DMS153 (cell line): ENCODE measurements around the gene TAF1C.
"Not testable (repeated sequence)": the region's sequence is repeated elsewhere in the genome, so short reads cannot be mapped to it uniquely, and the experiment has no call there.

Experiments
- DNase-seq: peaks from one replicate; lab custom pipeline; 2025; lab: John Stamatoyannopoulos, UW

TAF1C gene, protein sequence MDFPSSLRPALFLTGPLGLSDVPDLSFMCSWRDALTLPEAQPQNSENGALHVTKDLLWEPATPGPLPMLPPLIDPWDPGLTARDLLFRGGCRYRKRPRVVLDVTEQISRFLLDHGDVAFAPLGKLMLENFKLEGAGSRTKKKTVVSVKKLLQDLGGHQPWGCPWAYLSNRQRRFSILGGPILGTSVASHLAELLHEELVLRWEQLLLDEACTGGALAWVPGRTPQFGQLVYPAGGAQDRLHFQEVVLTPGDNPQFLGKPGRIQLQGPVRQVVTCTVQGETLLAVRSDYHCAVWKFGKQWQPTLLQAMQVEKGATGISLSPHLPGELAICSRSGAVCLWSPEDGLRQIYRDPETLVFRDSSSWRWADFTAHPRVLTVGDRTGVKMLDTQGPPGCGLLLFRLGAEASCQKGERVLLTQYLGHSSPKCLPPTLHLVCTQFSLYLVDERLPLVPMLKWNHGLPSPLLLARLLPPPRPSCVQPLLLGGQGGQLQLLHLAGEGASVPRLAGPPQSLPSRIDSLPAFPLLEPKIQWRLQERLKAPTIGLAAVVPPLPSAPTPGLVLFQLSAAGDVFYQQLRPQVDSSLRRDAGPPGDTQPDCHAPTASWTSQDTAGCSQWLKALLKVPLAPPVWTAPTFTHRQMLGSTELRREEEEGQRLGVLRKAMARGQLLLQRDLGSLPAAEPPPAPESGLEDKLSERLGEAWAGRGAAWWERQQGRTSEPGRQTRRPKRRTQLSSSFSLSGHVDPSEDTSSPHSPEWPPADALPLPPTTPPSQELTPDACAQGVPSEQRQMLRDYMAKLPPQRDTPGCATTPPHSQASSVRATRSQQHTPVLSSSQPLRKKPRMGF

DNA sequence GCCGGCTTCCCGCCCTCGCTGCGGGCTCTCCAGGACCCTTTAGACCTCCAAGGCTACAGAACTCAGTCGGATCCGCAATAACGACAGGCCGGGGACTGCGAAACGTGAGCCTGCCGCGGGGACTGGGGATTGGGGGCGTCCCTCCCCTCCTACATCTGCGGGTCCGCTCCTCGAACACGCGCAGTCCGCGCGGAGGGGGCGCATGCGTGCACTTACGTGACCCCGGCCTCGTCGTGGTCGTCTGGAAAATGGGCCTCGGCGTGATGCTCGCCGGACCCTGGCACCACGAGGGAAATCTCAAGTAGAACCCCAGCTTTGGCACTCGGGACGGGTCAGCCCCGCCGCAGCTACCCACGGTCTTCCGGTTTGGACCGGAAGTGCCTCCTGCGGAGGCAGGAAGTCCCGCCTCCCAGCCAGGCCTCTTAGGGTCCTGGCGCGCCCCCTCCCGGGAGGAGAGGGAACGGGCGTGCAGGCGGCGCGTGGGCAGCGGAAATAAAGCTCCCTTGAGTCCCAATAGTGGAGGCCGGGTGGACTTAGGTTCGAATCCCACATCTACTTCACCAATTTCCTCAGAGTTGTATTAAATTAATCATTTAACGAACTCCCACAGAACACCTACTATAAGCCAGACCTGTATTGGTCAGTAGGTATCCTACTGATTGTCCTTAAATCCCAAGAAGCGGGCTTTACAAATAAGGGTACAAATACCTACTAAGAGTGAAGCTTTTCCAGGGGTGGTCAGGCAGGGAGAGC, at the start of gene TAF1C:
TAF1C (minus strand) TSS at position 373 of the 753 bp plus-strand sequence. CDS start 2,069 bp downstream, outside the sequence.
- peak; percentile 91 for DNase-seq

DNA sequence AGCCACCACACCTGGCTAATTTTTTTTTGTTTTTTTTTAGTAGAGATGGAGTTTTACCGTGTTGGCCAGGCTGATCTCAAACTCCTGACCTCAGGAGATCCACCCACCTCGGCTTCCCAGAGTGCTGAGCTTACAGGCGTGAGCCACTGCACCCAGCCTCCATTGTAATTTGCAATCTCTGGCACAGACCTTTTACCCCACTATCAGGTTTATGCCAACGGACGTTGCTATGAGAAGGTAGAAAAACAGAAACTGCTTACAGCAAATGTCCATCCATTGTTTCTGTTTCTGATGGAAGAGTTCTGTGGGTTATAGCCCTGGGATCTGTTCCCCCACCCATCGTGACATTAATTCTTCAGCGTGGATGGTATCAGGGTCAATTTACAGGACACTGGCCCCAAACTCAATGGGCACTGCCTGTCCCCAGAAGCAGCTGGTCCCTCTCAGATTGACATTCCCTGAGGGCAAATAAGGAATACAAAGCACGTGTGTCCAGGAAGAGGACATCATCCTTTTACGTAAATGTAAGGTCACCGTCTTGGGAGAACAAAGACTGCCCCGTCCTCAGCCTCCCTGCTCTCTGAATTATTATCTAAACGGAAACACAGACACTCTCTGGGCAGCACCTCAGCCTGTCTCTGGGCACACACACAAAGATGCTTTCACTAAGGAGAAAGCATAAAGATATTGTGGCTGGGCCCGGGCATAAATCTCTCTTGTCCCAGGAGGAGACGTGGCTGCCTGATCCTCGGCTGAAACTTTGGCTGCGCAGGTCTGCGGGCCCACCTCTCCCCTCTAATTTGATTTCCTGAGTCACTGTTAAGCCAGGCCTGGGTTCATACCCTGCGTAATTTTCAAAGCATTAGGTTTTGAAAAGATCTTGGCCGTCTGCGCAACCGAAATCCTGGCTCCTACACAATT, 47.7 kb upstream of the TAF1C start:
- no peak for DNase-seq

DNA sequence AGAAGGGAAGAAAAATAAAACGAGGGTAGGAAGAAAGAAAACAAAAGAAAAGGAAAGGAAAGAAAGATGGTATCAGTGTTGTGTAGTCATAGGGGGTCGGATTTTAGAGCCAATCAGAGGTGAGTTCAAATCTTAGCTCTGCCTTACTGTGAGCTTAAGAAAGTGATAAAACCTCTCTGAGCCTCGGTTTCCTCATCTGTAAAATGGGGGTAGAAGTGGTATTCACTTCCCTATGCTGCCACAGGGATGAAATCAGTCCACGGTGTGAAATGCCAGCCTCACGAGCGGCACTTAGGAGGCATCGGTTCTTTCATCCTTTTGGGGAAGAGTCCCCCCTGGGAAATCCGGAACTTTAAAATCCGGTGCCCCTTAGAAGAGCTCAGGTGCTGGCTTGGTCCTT, 46.9 kb upstream of the TAF1C start:
- DNase-seq = no peak

DNA sequence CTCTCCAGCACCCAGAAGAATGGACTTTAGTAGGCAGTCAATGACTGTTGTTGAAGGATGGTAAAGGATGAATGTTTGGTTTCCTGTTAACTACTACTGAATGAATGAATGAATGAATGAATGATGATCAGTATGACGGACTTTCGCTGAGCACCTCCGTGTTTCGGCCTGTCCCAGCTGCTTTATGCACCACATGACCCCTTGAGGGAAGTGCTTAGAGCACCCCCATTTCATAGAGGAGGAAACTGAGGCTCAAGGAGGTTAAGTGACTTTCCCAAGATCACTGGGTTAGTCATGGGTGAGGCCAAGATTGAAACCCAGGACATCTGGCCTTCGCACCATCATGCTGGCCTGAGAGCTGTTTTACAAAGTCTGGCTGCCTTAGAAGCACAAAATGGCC, 46.1 kb upstream of the TAF1C start:
- no peak for DNase-seq

DNA sequence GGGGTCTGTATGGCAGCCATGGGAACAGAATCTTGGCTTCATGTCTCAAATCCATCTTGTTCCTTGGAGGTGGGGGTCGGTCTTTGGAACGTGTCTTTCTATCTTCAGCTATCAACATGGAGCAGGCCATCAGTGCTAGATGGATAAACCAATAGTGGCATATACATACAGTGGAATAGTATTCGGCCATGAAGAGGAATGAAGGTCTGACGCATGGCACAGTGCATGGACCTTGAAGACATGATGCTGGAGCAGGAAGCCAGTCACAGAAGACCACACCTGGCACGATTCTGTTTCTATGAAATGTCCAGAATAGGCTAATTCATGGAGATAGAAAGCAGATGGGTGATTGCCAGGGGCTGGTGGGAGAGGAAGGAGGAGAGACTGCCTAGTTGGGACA, 45.2 kb upstream of the TAF1C start:
- no peak for DNase-seq

DNA sequence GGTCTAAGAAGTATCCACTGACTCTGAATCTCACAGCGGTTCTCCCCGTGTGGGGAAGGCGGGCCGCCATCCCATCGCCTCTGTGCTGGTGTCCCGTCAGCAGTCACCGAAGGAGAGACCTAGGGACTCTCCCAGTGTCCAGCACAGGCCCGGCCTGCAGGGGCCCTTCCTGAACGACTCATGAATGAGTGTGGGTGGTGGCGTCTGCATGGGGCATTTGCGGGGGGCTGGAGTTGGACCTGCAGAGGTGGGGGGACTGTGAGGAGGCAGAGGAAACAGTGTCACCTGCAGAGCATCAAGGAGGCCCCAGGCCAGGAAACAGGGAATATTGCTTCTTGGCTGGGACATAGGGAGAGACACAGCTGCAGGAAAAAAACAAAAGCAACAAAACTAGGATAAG, 42.6 kb upstream of the TAF1C start:
- no peak for DNase-seq

DNA sequence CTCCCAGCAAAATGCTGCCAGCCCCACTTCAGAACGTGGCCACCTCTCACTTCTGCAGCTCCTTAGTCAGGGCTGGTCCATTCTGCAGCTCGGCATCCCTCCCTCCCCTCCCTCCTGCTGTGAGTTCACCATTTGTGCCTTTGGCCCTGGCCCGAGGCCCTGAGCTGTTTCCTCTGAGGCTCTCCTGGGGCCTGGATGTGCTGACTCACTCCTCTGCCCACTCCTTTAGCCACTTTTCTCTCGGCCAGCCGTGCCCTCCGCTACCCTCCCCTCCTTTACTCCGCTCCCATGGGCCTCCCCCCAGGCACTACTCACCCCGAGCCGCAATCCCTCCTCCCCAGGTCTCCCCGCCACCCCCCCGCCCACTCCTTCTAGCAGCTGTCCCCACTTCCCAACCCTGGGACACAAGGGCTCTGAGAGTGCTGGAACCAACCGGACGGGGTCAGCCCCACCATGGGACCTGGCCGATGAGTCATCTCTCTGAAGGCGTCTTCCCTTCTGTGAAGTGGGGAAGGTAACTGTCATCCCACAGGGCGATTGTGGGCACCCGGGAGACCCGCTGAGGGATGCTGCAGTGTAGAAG, 41.5 kb upstream of the TAF1C start:
- DNase-seq = no peak

DNA sequence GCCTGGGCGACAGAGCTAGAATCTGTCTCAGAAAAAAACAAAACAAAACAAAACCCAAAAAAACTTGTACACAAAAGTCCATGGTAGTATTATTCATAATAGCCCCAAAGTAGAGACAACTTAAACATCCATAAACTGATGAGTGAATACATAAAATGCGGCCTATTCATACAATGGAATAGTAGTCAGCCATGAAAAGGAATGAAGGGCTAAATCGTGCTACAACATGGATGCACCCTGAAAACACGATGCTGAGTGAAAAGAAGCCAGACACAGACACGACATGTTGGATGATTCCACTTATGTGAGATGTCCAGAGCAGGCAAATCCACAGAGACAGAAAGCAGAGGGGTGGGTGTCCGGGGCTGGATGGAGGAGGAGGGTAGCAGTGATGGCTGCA, 40.7 kb upstream of the TAF1C start:
- no peak for DNase-seq

DNA sequence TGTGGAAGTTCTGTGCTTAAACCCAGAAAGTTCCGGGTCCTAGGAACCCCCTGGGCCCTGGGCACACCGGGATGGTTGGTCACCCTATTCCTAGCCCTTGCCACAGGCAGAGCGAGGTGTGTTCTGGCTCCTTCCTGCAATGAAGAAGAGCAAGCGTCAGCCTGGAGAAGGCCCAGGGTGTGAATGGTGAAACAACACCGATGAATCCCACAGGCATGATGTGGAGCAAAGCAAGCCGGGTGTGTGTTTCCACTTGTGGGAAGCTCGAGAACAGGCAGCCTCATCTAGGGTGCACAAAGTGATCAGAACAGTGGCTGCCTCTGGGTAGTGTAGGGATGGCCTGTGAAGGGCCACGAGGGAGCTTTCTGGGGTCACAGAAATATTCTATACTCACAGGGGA, 39.2 kb upstream of the TAF1C start:
- DNase-seq = no peak

DNA sequence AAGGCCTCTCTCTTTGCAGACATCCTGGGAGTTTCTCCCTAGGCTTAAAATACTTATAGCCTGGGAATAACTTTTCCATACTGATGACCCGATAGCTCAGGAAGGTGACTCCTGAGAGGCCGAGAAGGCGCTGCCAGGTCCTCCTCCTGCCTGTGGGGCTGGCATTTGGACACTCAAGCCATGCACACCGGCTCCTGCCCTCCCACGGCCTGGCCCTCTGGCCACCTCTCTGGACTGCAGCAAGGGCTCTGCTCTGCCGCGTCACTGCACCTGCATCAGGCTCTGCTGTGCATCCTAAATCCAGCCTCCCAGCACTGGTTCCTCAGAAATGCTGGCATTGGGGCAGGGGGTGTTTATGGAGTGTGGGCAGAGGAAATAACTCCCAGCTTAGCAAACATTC, 38.7 kb upstream of the TAF1C start:
- no peak for DNase-seq

DNA sequence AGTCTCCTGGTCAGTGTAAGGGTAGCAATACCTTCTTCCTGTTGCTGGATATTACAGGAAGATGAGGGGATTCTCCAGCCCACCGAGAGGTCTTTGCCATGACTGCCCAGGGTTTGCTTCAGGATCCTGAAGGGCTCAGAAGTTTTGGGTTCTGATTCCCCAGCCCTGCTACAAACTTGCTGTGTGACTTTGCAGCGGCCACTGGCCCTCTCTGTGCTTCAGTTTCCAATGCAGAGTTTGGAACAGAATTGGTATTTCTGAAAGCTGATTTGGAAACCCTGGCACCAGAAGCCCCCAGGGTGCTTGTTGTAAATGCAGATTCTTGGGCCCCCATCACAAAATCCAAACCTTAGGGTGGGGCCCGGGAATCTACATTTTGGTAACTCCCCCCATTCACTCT, 38.3 kb upstream of the TAF1C start:
- DNase-seq = no peak

DNA sequence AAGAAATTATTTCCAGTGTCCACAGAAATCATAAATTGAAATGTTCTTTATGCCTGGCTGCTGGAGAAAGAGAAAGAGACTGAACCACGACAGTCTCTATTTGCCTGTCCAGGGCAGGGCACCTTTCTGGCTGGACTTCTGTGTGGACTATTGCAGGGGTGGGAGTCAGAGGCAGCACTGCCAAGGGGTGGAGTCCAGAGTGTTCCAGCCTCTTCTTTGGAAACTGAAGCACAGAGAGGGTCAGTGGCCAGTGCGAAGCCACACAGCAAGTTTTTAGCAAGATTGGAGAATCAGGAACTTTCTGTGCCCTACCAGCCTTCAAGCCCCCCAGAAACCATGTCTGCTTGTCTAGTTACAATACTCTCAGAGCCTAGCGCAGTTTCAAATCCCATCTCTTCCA, 37.7 kb upstream of the TAF1C start:
- no peak for DNase-seq

DNA sequence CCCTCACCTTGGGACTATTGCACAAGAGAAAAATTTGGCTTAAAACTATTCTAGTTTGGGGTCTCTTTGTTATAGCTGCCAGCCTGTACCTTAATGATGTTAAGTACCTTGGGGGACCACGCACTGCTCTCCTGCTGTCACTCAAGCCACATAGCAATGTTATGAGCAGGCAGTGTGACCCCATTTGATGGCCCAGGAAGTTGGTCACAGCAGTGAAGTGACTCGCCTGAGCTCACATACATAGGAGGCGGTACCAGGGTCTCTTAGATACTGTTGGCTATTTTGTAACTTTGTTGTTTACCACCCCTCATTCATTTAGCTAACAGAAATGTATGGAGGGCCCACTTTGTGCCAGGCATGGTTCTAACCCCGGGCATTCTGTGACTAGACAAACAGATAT, 36.6 kb upstream of the TAF1C start:
- DNase-seq = no peak

DNA sequence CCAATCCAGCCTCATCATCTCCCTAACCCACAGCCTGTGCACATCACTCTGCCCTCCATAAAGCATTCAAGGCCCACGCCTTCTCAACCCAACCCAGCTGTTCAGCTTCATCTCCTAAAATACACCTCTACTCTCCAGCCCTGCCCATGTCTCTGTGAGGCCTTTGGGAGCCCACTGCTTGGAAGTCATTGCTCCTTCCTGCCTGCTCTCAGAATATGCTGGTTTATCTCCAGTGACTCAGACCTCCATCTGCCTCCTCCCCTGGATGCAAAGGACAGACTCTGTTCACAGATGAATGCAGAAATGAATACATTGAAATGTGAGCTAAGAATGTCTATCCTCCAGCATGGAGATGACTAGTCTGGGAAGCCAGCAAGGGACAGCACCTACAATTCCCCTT, 34.0 kb upstream of the TAF1C start:
- DNase-seq = no peak

DNA sequence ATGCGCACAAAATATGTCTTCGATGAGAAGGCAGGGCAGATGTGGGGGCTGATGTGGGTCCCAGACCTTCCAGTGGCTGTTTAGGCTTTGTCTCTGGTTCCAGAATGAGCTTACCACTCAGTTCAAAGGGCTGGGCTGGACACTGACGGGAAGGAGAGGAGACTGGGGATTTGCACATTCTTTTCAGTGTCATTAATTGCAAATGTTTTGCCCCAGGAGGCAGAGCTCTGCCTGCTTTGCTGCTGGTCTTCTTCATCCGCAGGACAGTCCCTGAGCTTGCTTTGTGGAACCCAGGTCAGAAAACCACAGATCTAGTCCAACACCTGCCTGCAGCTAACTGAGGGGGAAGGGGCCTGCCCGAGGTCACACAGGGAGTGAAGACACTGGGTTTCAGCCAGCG, 32.1 kb upstream of the TAF1C start:
- no peak for DNase-seq

DNA sequence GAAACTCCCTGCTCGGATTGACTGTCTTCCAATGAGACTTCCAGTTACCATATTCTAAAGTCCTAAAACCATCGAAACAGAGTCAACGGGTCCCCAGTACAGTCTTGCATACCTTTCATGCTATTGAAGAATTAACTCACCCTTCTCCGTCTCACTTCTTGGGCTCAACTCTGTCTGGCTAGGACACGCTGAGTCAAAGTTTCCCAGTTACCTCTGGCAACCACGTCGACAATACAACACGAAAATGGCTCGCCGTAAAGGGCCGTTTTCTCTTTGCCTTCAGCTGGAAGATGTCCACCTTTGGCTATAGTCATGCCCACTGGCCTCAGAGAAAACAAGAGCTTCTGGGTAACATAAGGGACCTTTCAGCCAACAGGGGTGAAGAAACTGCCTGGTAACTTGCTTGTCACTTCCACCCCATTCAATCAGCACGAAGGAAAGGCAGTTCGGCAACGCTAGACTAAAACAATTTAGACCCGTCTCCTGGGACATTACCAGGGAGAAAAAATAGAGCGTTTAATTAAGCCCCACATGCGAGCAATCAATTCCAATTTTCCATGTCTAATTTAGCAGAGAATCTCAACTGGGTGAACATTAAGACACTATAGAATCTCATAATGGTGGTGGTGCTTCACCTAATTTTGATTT, 31.4 kb upstream of the TAF1C start:
- DNase-seq = no peak

DNA sequence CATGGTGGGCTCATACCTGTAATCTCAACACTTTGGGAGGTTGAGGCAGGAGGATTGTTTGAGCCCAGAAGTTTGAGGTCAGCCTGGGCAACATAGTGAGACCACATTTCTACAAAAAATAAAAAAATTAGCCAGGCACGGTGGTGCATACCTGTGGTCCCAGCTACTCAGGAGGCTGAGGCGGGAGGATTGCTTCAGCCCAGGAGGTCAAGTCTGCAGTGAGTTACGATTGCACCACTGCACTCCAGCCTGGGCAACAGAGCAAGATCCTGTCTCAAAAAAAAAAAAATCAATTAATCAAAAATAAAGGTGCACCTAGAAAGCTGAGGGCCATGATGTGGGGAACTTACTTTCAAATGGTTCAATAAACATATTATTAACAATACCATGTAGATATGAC, 29.3 kb upstream of the TAF1C start:
- not testable (repeated sequence) for DNase-seq

DNA sequence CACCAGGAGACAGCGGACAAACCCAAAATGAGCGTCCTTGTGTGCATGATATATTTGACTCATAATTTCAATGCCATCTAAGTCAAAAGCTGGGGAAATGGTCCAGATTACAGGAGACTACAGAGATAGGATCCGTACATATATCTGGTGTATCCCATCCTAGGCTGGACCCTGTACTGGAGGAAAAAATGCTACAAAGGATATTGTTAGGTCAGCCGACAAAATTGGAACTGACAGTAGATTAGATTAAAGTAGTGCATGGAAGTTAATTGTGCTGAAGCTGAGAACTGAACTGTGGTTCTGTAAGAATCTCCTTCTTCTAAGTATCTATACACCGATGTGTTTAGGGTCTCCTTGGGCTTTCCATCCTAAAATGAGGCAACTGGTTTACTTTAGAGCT, 28.7 kb upstream of the TAF1C start:
- no peak for DNase-seq

DNA sequence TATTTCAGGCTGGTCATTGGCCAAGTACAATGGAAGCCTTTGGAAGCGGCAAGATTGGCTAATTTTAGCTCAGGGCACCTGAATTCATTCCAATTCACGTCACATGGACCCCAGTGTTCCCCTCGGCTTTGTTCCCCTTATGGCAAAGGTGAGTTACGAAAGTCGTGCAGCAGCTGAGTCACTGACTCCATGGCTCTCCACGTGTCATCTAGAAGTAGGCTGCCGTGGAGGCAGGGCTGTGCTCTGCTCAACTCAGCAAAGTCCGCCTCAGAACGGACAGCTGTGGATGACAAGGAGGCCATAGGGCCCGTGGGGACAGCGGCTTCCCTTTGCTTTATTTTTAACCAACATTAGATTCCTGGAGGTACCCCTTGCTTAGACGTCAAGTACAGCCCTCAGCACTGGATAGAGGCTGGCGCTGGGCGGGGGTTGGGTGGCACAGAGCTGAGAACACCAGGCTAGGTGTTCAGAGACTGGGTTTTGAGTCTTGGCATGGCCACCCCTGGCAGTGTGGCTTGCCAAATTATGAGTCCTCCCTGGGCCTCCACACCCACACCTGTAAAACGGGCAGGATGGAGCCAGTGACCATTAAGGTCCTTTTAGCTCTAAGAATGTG, 27.7 kb upstream of the TAF1C start:
- DNase-seq = no peak

DNA sequence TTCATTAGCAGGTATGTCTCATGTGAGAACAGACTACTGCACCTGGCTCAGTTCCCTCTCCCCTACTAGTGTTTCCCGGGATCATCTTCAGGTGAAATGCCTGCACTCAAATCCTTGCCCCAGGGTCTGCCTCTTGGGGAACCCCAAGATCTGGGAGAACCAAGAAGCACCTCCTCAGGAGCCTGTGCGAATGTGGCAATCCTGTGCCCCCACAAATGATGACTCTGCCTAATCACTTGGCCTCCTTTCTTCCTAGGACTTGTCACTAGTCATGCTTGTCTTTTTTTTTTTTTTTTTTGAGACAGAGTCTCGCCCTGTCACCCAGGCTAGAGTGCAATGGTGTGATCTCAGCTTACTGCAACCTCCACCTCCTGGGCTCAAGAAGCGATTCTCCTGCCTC, 25.8 kb upstream of the TAF1C start:
- DNase-seq = no peak
